ENCODE data around the gene RCSD1.

RCSD1 gene

DNA sequence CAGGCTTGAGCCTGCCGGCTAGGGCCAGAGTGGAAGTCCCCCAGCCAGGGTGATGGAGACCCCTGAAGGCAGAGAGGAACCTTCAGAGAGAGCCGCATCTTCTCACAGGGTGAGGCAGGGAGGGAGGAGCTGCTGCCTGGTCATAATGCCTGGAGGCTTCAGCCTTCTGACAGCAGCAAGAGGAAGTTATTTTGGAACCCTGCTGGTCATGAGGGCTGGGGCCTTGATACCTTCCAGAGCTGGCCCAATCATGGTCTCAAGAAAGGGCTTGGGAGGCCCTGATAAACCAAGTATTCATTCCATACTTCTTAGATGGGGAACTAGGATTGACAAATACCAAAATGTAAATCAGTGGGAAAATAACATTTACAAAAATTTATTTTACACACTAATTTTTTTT is 65.1 kb downstream of the RCSD1 start:
- DNase-seq: peak; percentile 47

DNA sequence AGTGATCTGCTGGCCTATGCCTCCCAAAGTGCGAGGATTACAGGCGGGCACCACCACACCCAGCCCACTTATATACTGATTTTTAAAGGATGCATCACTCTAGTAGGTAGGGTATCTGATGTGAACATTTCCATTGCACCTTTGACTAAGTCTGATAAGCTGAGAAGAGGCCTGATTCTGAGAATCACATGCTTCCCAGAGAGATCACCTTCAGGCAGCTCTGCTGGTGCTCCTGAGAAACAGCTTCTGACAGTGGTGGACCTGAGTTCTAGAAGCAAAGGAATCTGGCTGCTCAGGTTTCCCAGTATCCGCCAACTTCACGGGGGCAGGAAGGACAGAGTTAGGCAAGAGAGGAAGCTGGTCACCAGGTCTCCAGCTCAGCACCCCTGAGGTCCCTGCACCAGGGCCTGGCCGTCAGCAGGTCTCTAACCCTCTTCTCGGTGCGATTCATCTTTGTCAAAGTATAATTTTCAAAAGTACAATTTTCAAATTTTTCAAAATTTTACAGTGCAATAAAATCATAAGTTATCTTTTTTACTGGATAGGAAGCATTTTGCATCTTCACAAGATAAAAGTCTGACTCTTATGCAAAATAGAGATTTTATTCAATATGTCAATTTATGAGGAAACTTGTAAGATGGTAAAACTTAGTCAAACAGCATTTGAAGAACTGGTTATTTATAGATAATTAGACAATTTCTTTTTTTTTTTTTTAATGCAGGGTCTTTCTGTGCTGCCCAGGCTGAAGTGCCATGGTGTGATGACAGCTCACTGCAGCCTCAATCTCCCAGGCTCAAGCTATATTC is 65.9 kb downstream of the RCSD1 start:
- no peak for DNase-seq

DNA sequence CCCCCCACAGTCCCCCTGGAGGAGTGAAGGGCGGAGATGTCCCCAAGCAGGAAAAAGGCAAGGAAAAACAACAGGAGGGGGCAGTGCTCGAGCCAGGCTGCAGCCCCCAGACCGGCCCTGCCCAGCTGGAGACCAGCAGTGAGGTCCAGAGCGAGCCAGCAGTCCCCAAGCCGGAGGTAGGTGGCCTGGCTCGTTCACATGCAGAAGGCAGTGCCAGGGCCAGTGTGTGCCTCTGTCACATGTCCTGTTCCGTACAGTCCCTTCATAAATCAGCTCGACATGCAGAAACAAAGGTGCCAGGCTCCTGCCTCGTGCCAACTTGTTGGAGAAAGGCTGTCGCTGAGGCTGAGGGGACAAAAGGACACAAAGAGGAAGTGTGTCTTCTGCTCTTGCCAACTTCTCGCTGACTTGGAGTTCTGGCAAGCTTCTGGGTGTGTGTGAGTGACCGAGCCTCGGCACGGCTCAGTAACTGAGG is 67.7 kb downstream of the RCSD1 start:
- peak; percentile 61 for DNase-seq

DNA sequence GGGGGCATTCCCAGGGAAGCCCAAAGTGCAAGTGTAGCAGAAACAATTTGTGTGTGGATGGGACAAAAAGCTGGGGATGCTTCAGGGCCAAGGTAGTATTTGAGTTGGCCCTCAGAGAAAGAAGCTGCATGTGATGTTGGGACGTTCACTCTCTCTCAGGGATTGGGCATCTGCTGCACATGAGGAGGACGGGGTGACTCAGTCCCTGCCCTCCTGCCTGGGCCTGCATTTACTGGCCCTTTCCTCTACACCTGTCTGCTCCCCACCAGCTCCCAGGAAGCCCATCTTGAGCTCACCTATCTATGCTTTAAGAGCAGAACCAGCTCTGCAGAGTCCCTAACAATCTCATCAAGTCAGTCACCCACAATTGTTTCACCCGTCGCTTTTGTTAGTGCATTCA is 68.3 kb downstream of the RCSD1 start:
- no peak for DNase-seq

DNA sequence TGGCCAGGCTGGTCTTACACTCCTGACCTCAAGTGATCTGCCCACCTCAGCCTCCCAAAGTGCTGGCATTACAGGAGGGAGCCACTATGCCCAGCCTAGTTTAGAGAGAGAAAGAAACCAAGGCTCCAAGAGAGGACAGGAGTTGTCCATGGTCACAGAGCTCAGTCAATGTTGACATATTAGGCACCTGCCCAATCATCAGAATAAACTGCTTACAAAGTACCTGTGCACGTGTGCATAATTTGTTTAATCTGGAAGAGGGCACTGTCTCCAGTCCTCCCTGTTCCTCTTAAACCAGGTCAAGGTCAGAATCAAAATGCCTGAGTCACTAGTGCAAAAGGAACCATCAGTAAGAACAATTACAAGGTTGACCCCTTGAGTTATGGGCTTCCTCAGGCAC is 71.5 kb downstream of the RCSD1 start:
- no peak for DNase-seq

DNA sequence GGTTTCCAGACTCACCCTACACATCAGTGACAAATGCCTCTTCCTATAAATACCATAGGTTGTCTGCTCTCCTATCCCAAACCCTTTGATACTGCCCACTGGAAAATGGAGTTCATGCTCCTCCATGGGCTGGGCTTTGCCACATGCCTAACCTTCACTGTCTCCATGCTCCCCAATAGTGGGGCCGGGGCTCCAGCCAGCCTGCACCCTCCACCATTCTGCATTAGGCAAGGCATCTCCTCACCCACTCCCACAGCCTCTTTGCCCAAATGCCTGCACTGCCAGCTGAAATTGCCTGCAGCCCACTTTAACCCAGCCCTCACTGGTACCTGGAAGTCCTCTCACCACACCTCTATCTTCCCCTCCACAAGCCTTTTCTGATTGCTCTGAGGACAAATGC is 73.5 kb downstream of the RCSD1 start:
- DNase-seq: no peak

DNA sequence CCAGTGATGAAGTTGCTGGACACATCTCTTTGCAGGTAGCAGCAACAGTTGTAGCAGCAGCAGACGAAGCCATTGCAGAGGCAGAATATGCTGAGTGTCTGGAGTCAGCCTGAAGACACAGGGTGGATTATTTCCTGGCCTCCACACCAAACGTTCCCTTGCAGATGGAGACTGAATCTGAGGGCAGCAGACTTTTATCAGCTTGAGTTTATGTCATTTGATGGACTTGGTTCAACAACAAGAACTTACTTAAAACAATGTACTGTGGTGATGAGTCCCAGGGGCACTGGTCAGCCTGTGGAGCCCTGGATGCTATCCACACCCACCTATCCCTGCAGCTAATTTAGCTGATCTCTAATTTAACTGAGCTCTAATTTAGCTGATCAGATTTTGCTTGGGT is 74.7 kb downstream of the RCSD1 start:
- DNase-seq: no peak

DNA sequence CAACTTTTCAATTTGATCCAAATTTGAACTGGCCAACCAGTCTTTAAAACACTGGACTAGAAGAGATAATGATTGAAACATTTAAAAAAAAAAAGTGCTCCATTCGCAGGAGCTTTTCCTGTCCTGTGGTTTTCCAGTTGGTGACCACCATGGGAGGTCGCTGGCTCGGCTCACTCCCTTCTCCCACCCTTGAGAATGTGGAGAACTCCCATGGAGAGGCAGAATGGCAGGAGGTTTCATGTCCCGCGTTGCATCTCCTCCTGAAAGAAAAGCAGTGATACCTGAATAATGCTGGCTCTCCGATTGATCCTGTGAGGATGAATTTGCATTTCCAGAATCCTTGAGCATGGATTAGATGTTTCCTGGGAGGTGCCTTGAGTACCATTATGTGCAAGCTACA is 75.2 kb downstream of the RCSD1 start:
- DNase-seq: no peak

DNA sequence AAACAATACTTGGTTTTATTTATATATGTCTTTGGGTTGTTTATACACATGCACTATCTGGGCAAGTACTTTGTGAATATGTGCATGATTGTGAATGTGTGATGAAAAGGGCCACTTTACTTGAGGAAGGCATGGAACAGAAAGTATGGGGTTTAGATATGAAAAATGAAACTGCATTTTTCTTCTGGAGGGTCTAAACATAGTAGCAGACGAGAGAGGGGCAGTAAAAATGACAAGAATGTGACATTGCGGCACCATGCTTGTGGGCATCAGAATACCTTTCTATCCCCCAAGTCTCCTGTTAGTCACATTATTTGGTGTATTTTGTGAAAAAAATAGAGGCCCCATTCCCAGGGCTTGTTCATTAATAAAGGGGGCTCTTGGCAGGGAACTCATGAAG is 76.3 kb downstream of the RCSD1 start:
- DNase-seq: no peak

DNA sequence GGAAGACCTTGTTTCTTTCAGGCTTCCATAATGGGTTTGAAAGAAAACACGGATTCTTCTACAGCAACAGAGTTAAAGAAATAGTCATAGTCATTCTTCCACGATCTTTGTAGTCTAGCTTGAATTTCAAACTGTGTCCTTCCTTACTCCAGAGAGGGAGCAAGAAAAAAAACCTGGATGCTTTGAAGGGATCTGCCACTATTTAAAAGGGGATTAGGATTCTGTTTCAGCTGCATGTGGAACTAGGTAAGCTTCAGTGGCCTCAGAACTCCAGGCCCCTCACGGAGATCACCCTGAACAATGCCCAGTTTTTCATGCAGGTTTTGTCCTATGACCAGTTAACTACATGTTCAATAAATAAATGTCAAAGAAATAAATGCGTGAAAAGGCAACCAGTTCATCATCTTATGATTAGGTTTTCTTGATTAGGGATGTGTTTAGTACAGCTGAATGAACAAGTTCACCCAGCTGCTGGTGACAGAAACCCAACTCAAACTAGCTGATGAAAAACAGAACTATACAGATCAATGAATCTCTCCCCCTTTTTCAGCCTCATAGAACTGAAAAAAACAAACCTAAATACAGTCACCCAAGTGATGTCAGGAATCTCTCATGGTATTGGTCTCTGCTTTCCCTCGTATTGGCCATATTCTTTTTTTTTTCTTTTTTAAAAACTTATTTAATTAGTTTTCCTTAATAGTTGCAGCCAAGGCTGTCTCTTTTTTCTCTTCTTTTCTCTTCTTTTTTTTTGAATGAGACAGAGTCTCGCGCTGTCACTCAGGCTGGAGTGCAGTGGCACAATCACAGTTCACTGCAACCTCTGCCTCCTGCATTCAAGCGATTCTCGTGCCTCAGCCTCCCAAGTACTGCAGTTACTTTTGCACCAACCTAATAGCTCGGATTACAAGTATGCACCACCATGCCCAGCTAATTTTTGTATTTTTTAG is 77.2 kb downstream of the RCSD1 start:
- DNase-seq: no peak

DNA sequence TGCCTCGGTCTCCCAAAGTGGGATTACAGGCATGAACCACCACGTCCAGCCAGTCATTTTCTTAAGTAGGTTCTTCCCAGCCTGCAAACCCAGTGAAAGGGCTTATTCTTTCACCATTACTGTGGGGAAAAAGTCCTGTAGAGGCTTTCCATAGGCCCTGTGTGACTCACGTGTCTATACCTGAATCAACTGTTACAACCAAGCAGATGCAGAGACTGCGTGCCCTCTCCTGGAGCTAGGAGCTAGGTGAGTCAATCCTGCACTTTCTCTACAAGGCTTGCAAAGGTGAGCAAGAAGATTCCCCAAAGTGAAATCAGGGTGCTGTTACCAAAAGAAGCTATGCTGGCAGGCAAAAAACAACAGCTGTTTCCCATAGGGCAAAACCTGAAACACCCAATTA is 77.9 kb downstream of the RCSD1 start:
- DNase-seq: no peak

DNA sequence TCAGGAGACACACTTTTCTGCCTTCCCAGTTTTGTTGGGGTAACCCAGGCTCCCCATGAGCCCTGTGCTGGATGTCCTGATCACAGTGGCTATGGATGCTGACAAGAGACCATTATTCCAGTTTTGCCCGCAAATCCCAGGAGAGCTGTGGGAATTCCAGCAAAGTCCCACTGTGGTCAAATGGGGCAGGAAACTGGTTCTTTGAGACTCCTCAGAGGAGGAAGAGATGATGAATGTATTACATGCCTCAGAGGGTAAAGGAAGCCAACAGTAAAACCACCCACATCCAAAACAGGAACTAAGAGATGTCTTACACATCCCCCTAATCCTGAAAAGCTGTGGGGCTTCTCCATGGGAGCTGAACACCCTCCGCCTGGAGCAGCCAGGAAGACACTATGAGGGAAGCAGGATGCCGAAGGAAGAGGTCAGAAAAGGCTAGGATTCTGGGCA is 78.9 kb downstream of the RCSD1 start:
- peak; percentile 61 for DNase-seq

DNA sequence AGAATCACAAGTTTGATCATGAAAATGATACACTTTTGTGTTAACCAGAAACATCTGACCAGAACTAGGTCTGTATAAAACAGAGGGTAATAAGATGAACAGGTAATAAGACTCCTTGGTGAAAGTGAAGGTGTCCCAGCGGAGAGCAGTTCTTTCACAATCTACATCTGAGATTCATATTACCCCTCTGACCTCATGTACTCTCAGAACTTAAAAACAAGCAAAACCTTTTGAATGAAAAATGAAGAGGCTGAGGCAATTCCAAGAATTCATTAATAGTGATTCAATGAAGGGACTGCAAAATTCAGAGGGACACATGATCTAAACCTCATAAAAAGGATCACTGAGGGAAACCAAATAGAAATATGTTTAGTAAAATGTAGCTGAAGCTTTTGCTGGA is 80.8 kb downstream of the RCSD1 start:
- DNase-seq: no peak

DNA sequence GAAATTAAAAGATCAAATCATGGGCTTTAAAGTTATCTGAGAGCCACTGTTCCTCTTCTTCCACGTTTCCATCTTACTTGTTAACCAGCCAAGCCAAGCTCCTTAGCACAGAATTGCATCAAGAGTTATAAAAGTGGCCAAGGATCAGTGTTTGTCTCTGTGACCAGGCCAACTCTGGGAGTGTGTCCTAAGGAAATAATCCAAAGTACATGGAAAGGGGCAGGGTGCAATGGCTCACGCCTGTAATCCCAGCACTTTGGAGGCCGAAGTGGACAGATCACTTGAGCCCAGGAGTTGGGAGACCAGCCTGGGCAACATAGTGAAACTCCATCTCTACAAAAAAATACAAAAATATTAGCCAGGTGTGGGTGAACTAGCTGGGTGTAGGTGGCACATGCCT is 81.8 kb downstream of the RCSD1 start:
- no peak for DNase-seq

DNA sequence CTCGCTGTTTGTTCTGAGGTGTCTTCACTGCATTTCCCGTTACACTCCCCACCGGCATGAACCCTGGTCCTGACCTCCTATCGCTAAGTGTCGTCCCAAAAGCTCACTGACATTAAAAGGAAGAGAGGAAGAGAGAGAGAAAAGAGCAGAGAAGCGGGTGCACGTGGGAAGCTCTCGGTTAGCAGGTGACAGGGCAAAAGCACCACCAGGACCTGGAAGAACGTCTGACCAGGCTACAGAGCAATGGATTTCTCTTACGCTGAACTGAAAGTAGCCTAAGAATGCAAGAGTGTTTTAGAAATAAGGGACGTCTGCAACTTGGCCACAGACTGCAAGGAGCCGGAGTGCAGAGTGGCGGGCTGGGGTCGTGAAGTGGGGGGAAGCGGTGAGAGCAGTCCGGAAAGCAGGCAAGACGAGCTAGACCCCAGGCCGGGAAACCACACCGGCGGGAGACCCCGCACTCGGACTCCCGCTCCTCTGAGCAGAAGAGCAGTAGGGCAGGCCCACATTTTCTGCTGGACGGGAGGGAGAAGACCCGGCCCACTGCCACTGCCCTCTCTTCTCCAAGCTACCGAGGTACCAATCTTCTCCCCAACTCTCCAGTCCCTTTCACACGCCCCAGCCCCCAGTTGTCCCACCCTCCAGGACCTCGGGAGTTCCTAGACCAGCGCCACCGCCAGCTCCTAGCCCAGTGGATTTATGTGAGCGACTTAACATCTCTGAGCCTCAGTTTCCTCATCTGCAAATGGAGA is 83.5 kb downstream of the RCSD1 start:
- DNase-seq: peak; percentile 33

DNA sequence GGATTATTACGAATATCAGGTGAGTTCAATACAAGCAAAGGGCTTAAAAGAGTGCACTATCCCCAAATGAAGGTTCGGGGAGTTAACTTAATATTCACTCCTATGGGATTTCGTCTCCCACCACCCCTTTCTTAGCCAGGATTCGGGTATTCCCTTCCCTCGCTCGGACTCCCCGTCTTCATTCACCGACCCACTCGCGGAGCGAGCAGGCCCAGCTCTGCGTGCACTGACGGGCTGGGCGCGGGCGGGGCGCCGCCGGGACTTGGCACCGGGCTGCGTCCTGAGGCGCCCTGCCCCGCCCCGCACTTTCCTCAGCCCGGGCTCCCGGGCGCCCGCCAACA is 84.0 kb downstream of the RCSD1 start:
- DNase-seq: no peak

DNA sequence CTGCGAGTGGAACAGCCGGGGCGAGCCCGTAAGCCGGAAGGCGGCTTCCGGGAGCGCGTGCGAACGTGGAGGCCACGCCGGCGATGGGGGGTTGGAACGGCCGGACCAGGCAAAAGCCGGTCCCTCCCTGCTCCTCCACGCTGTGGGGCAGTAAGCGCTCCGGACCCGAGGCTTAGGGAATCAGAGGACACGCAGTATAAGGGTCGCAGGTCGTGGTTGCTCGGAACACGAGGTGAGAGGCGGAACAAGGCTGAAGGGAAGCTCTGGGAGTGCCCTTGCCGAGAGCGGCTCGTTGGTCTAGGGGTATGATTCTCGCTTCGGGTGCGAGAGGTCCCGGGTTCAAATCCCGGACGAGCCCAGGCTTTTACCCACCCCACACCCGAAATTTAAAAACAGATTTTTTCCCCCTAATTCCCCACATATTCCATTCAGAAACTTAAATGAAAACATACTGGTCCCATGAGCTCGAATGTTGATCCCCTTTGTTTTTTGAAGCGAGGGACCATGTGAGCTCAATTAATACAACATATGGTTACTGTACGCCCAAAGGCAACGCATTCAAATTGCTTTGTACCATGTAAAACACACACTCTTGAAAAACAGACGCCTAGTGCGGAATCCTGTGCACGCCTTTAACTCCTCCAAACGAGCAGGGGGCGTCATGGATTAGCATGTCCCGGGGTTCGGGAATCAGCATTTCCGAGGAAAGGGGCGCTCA is 84.6 kb downstream of the RCSD1 start:
- peak; percentile 92 for DNase-seq

DNA sequence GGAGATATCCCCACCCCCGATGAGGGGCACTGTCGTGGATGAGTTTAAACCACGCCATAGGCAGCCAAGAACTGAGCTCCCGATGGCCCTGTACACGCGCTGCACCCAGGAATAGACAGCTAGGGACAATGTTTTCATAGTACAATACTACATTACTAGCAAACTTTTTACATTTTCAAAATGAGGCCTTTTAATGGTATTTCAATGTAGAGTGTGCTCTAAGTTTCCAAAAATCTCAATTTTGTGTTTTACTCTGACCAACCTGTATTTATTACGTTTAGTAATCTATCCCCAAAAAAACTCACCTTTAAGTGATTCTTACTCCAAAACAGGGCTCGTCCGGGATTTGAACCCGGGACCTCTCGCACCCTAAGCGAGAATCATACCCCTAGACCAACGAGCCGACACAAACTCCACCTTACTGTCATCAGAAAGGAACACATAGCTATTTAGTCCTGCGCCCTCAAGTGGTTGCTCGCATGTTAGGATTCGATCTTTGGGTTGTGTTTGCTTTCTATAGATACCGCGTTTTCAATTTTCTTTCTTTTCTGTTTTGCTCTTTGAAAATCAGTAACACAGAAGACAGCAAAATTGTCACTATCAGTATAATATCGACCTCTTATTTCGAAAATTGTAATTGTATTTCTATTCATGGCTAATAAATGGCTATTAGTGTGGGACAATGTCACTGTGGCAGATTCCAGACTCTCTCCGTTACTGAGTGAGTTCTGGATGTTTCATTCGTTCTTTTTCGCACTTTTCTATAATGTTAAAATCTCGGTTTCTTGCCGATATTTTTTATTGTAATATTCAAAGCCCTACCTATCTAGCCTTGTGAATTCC is 85.3 kb downstream of the RCSD1 start:
- peak; percentile 94 for DNase-seq

DNA sequence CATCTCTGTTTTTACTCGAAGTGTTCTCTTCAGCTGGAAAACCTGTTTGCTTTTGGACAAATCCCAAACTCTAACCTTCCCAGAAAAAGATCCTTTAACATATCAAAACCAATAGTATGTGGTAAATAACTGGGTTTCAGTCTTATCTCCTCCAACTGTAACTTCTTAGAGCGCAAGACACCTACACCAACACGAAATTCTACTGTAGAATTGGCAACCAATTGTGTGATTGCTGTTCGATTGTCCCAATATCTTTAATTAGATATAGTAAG is 85.9 kb downstream of the RCSD1 start:
- peak; percentile 12 for DNase-seq

DNA sequence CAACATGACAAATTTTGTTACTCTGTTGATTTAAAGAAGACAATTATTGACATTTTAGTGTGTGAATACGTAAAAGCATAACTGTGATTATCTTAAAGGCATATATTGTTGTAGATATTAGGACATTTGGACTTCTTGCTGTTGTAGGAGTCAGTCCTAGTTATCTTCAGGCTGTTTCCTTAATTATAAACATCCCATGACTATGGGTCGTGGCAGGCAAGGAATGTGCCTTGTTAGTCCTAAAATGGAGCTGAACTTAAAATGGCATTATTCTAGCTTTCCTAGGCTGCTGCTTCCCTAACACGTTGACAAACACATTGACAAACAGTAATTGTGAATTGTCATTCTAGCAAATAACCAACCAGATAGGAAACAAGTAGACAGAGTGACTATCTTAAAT is 87.3 kb downstream of the RCSD1 start:
- DNase-seq: no peak

DNA sequence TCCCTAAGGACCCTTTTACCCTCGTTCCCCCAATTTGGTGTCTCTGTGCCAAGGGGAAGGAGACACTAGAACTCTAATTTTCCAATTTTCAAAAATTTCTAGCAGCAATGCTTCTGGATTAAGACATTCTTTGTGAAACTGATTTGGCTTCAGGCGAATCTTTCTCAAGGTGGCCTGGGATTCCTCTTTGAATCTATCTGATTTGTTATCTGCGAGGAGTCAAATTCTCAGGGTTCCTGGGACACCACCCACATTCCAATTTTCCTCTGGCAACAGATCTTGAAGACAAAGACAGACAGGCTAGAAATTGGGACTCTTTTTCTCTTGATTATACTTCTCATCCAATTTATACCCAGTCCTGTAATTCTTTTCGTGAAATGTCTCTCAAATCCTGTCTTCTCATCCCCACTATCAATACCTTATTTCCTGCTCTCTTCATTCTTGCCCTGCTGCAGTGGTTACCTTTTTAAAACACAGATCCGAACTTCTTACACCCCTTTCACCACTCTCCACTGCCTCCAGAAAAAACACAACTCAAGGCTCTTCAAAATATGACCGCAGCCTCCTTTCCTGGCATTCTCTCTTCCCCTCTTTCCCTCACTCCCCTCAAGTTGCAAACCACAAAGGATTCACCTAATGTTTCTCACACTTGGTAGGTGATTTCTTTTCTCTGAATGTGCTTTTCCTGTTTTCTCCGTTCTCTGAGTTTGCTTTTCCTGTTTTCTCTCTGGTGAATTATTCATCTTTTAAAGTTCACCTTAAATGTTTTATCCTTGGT is 89.1 kb downstream of the RCSD1 start:
- no peak for DNase-seq

Measured in suppressor macrophage treated with lipopolysaccharide for 4 hours (primary cell).